ENCODE data around the gene PSD2.

PSD2 gene

GRCh38 chr5:139795074-139796001, at the start of gene PSD2:
PSD2 (plus strand) TSS chr5:139795808; CDS start chr5:139809441, 13,633 bp downstream.
- no peak for DNase-seq

GRCh38 chr5:139746691-139747582, 48.7 kb upstream of the PSD2 start:
- no peak for DNase-seq

- DNase-seq: no peak
Measured at GRCh38 chr5:139747583-139748504, 47.8 kb upstream of the PSD2 start.

GRCh38 chr5:139748505-139748826, 47.1 kb upstream of the PSD2 start:
- no peak for DNase-seq

- no peak for DNase-seq
Measured at GRCh38 chr5:139749242-139749641, 46.4 kb upstream of the PSD2 start.

- no peak for DNase-seq
Measured at GRCh38 chr5:139751236-139751635, 44.4 kb upstream of the PSD2 start.

GRCh38 chr5:139752506-139753473, 42.8 kb upstream of the PSD2 start:
- no peak for DNase-seq

GRCh38 chr5:139755892-139756671, 39.5 kb upstream of the PSD2 start:
- no peak for DNase-seq

GRCh38 chr5:139756971-139757370, 38.6 kb upstream of the PSD2 start:
- DNase-seq: no peak

GRCh38 chr5:139757727-139758509, 37.7 kb upstream of the PSD2 start:
- no peak for DNase-seq

- no peak for DNase-seq
Measured at GRCh38 chr5:139758510-139759075, 37.0 kb upstream of the PSD2 start.

- DNase-seq: no peak
Measured at GRCh38 chr5:139759219-139759721, 36.3 kb upstream of the PSD2 start.

GRCh38 chr5:139760066-139761056, 35.2 kb upstream of the PSD2 start:
- DNase-seq: no peak

- no peak for DNase-seq
Measured at GRCh38 chr5:139761057-139761450, 34.6 kb upstream of the PSD2 start.

- DNase-seq: no peak
Measured at GRCh38 chr5:139761501-139761900, 34.1 kb upstream of the PSD2 start.

GRCh38 chr5:139762615-139763170, 32.9 kb upstream of the PSD2 start:
- no peak for DNase-seq

GRCh38 chr5:139763280-139763929, 32.2 kb upstream of the PSD2 start:
- DNase-seq: no peak
